K562 (cell line): Measurements from ENCODE around the gene MALSU1. TPM values are rescaled to one million over a fixed set of nuclear protein-coding genes. Genes with fewer than 3 reads are reported as not detected.

ENCODE experiments used
- ATAC-seq: fragments of 200-7000 bp; cut with Tn5 transposase; 3 replicates; pipeline ENCODE4 v1.9.1; 2020; ENCODE audit warnings: moderate library complexity
- BruUV-seq: library from RNA; stranded (reverse); fragments of 400-500 nt; replicated peaks from 2 replicates; lab custom pipeline; 2021; lab: Mats Ljungman, UMichigan
- CTCF ChIA-PET: fragments of 300-600 bp; formaldehyde crosslinking; extraction: SDS; loops from one replicate; lab custom pipeline; 2021; ENCODE audit warnings: low intra/inter-chr PET ratio; lab: Yijun Ruan, JAX
- POLR2A ChIA-PET: fragments of 300-600, 350-650 bp; sonication (Branson Sonifier 250); formaldehyde crosslinking; extraction: SDS; loops from one replicate; lab custom pipeline; 2021; ENCODE audit warnings: antibody characterized with exemption, inconsistent platforms; lab: Yijun Ruan, JAX
- DNase-seq, 4 experiments: peaks; one replicate each; pipeline versions ENCODE4 v3.0.0 to v3.0.0-alpha.2; 2011 to 2018; ENCODE audit warnings: low spot score in 3 of 4, mixed read lengths in 3 of 4; ENCODE audit errors: extremely low read depth in 1 of 4
- FAIRE-seq: peaks from 2 replicates; lab custom pipeline; 2011; peaks lifted over from hg19 to GRCh38; lab: Jason Lieb, UNC
- H2AFZ ChIP-seq: 2 replicates; pipeline ENCODE4 v1.6.0; 2011; ENCODE audit warnings: low read depth, low read length, control low read depth, inconsistent platforms
- H3K27ac ChIP-seq: fragments of 200-600 bp; 3 replicates; pipeline ENCODE4 v1.8.0; 2011; ENCODE audit warnings: low read depth, mild to moderate bottlenecking, control low read depth, inconsistent platforms, low read length, moderate library complexity, mixed read lengths; ENCODE audit errors: extremely low read depth
- H3K27me3 ChIP-seq, 2 experiments: fragments of 300-600 bp in 1 of 2; 2 replicates in 1 of 2; 3 replicates in 1 of 2; pipeline versions ENCODE4 v1.6.0 to v1.8.0; 2011; ENCODE audit warnings: inconsistent platforms in 2 of 2, low read length in 2 of 2, mild to moderate bottlenecking in 1 of 2, mixed read lengths in 1 of 2, moderate library complexity in 1 of 2; ENCODE audit not compliant: control insufficient read depth in 2 of 2, insufficient read depth in 2 of 2
- H3K36me3 ChIP-seq: fragments of 300-600 bp; 3 replicates; pipeline ENCODE4 v1.8.0; 2011; ENCODE audit warnings: mild to moderate bottlenecking, low read length, inconsistent platforms; ENCODE audit not compliant: control insufficient read depth, insufficient read depth
- H3K4me1 ChIP-seq, 2 experiments: fragments of 200-600 bp in 1 of 2; replicated peaks in 1 of 2; 2 replicates in 1 of 2; 3 replicates in 1 of 2; pipeline versions ENCODE4 v1.5.1 to v1.8.0; 2011; ENCODE audit warnings: inconsistent platforms in 2 of 2, low read length in 2 of 2, mild to moderate bottlenecking in 1 of 2, mixed read lengths in 1 of 2, moderate library complexity in 1 of 2; ENCODE audit not compliant: control insufficient read depth in 2 of 2, insufficient read depth in 2 of 2
- H3K4me2 ChIP-seq: 2 replicates; pipeline ENCODE4 v1.6.1; 2011; ENCODE audit warnings: low read length, control low read depth, inconsistent platforms, mixed read lengths; ENCODE audit not compliant: insufficient read depth
- H3K4me3 ChIP-seq: fragments of 200-600 bp; sonication (generic), shearing (Covaris generic); 2 replicates; pipeline ENCODE4 v1.5.1; 2016; ENCODE audit warnings: control low read depth, inconsistent platforms
- H3K79me2 ChIP-seq: fragments of 200-600 bp; 3 replicates; pipeline ENCODE4 v1.8.0; 2011; ENCODE audit warnings: low read length, inconsistent platforms; ENCODE audit not compliant: control insufficient read depth, insufficient read depth
- H3K9ac ChIP-seq, 2 experiments: 2 replicates each; pipeline versions ENCODE4 v1.6.0 to v1.6.1; 2011; ENCODE audit warnings: low read depth in 2 of 2, low read length in 2 of 2, control low read depth in 1 of 2, inconsistent platforms in 1 of 2, mild to moderate bottlenecking in 1 of 2, mixed read lengths in 1 of 2; ENCODE audit not compliant: insufficient read depth in 1 of 2
- H3K9me1 ChIP-seq: one replicate; pipeline ENCODE4 v1.6.0; 2011; ENCODE audit warnings: inconsistent platforms, mild to moderate bottlenecking, low read length, moderate library complexity; ENCODE audit not compliant: control insufficient read depth, insufficient read depth
- H3K9me3 ChIP-seq: replicated peaks from 2 replicates; pipeline ENCODE4 v1.5.1; 2011; ENCODE audit warnings: low read depth, low read length, inconsistent platforms; ENCODE audit not compliant: control insufficient read depth, insufficient read depth
- H4K20me1 ChIP-seq: replicated peaks from 2 replicates; pipeline ENCODE4 v1.6.1; 2011; ENCODE audit warnings: low read length, inconsistent platforms, mixed read lengths; ENCODE audit not compliant: control insufficient read depth, insufficient read depth
- BRD9 ChIP-seq: fragments of 450-650 bp; IDR thresholded peaks from 2 replicates; pipeline ENCODE4 v1.6.1; 2018; ENCODE audit warnings: low read depth; ENCODE audit not compliant: partially characterized antibody
- CBX5 ChIP-seq: IDR thresholded peaks from 2 replicates; pipeline ENCODE4 v1.6.1; 2014; ENCODE audit warnings: low read depth, borderline replicate concordance
- CREM ChIP-seq: IDR thresholded peaks from 2 replicates; pipeline ENCODE4 v1.6.1; 2014; ENCODE audit warnings: antibody characterized with exemption, low read depth
- FOXO4 ChIP-seq: fragments of 450-650 bp; formaldehyde crosslinking; IDR thresholded peaks from 2 replicates; pipeline ENCODE4 v1.4.0; 2020; ENCODE audit warnings: mild to moderate bottlenecking, moderate library complexity
- MXI1 ChIP-seq: IDR thresholded peaks from 2 replicates; pipeline ENCODE4 v1.6.1; 2011; ENCODE audit warnings: low read depth, mild to moderate bottlenecking, improper control_type of control experiment, low read length
- NR2C1 ChIP-seq, 2 experiments: fragments of 450-650 bp; IDR thresholded peaks; 2 replicates each; pipeline ENCODE4 v1.6.1; 2017; ENCODE audit warnings: mild to moderate bottlenecking in 2 of 2, antibody characterized with exemption in 1 of 2, inconsistent platforms in 1 of 2, missing compliant biosample characterization in 1 of 2, missing genetic modification characterization in 1 of 2
- PHF8 ChIP-seq: fragments of 200-600 bp; sonication (generic); IDR thresholded peaks from 2 replicates; pipeline ENCODE4 v1.6.1; 2012; ENCODE audit warnings: mixed run types, mild to moderate bottlenecking, inconsistent platforms, low read length, moderate library complexity, borderline replicate concordance
- PTRF ChIP-seq: fragments of 450-650 bp; IDR thresholded peaks from 2 replicates; pipeline ENCODE4 v1.6.1; 2016; ENCODE audit warnings: mild to moderate bottlenecking, missing genetic modification characterization, missing compliant biosample characterization
- PTTG1 ChIP-seq: fragments of 450-650 bp; IDR thresholded peaks from 2 replicates; pipeline ENCODE4 v1.6.1; 2016; ENCODE audit warnings: low read depth, mild to moderate bottlenecking, missing genetic modification characterization, missing compliant biosample characterization
- TEAD1 ChIP-seq, 2 experiments: fragments of 450-650 bp in 1 of 2; sonication (generic) in 1 of 2; formaldehyde crosslinking; IDR thresholded peaks; 2 replicates each; pipeline versions ENCODE4 v1.4.0 to v1.8.0; 2020 to 2022; ENCODE audit warnings: mild to moderate bottlenecking in 2 of 2, missing genetic modification reagents in 1 of 2
- ZNF699 ChIP-seq: fragments of 250-450 bp; sonication (Bioruptor Pico); IDR thresholded peaks from 2 replicates; pipeline ENCODE4 v1.8.0; 2021; ENCODE audit warnings: mild to moderate bottlenecking, moderate library complexity; ENCODE audit not compliant: insufficient replicate concordance
- ZNF740 ChIP-seq, 3 experiments: fragments of 200-800 bp in 1 of 3; sonication (Bioruptor generic) in 1 of 3; sonication (generic) in 1 of 3; formaldehyde crosslinking in 1 of 3; IDR thresholded peaks; 2 replicates each; pipeline versions ENCODE4 v1.6.1 to v1.8.0; 2016 to 2022; ENCODE audit warnings: mild to moderate bottlenecking in 2 of 3, missing compliant biosample characterization in 2 of 3, missing genetic modification characterization in 2 of 3, missing genetic modification reagents in 1 of 3
- WGBS: fragments of 100-300 bp; shearing (Covaris generic); methylation state at CpG from one replicate; pipeline ENCODE4 v1.1.6; 2016; ENCODE audit warnings: low coverage, mixed read lengths; ENCODE audit not compliant: insufficient coverage; ENCODE audit errors: missing lambda C conversion rate; 5-methylcytosine and 5-hydroxymethylcytosine counted together
- in situ Hi-C: fragments of 300-500 bp; cut with MboI; formaldehyde crosslinking; loops from 4 replicates; pipeline ENCODE4 v1.15.0; 2018; ENCODE audit warnings: inconsistent platforms, mixed read lengths
- intact Hi-C: fragments of 100-400 bp; cut with micrococcal nuclease; formaldehyde crosslinking; loops from 2 replicates; pipeline ENCODE4 v1.14.2; 2022
- polyA plus RNA-seq, 8 experiments: library from polyadenylated mRNA; depleted of rRNA in 4 of 8; stranded (reverse) in 5 of 8; unstranded in 3 of 8; fragments of >200 nt; fragmentation: Nextera tagmentation in 2 of 8; fragmentation: Illumina TruSeq in 1 of 8; extraction: Ambion mirVana in 2 of 8; extraction: Trizol in 1 of 8; gene quantifications; 2 replicates each; pipeline versions ENCODE4 v1.2.1 to v1.2.3, GENCODE V29; 2011 to 2014; ENCODE audit warnings: inconsistent platforms in 1 of 8, missing spikeins in 1 of 8
- total RNA-seq, 7 experiments: library from RNA; depleted of rRNA in 6 of 7; stranded (reverse); fragments of >200 nt in 6 of 7; fragmentation: Illumina TruSeq in 2 of 7; extraction: Trizol in 2 of 7; gene quantifications; 2 replicates each; pipeline versions ENCODE4 v1.2.1 to v1.2.3, GENCODE V29; 2011 to 2021; ENCODE audit warnings: low replicate concordance in 1 of 7
- TF ChIP-seq, protein P1 (sequence below): conservative IDR thresholded peaks from 2 replicates; pipeline ENCODE4 v1.6.1; 2011; ENCODE audit warnings: low read depth, mild to moderate bottlenecking, low read length; ENCODE audit not compliant: control insufficient read depth
- TF ChIP-seq, protein P2 (sequence below): fragments of 250-450 bp; sonication (Bioruptor Pico); IDR thresholded peaks from 2 replicates; pipeline ENCODE4 v1.8.0; 2021; ENCODE audit warnings: moderate library complexity, mild to moderate bottlenecking, inconsistent platforms
- TF ChIP-seq, protein P3 (sequence below): fragments of 450-650 bp; IDR thresholded peaks from 2 replicates; pipeline ENCODE4 v1.7.1; 2018; ENCODE audit warnings: mild to moderate bottlenecking, low read depth; ENCODE audit not compliant: partially characterized antibody

Gene MALSU1
- total and polyA plus RNA-seq, 9 of the 15 experiments (the other 6 are each of a cell fraction or from before 2014, with no cell fraction given): 12.3 to 308 (median 81.2) TPM

DNA sequence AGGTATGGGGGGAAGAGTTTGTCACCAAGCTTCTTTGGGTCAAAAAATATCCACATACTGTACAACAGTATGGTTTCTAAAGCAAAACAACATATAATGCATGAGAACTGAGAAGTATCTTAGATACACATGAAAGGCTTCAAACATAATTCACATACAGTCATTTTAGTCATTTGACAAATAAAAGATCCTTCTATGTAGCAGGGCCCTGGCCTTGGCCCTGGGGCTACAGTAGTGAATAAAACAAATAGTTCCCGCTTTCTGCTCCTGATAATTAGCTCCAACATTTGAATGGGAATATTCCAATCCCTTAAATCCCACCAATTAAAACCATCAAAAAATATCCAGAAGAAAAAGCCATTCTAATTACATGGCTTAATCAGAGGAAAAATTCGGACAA lies 51.3 kb downstream of the MALSU1 start:
- no peaks in the 10 kb centered on the region for H4K20me1 ChIP-seq
- H3K27ac ChIP-seq: no peak overlapping the region
- ATAC-seq (no peak), FAIRE-seq (no peak), DNase-seq (no peak)
- no peak overlapping the region for H2AFZ ChIP-seq
- peaks cover 9% of the 10 kb centered on the region; the same call in 2 of the 3 replicates for H3K79me2 ChIP-seq
- no peaks in the 10 kb centered on the region for H3K9me1 ChIP-seq
- H3K36me3 ChIP-seq: peaks cover 60% of the 10 kb centered on the region
- in situ Hi-C loops: no loop called here
- POLR2A ChIA-PET: interaction anchor here (0.6 to 1.1 kb wide), 3 partner anchors 13 to 89 kb away, joined by 3 to 4 read pairs (median 4); no protein-coding TSS in a partner anchor
- CTCF ChIA-PET: no interaction called here
- H3K27me3 ChIP-seq: no peaks in the 10 kb centered on the region
- no peak overlapping the region for H3K9ac ChIP-seq
- H3K4me2 ChIP-seq: no peak overlapping the region
- no peak overlapping the region for H3K4me3 ChIP-seq
- peaks cover 8 to 24% of the 10 kb centered on the region in 2 experiments for H3K4me1 ChIP-seq
- intact Hi-C loops: loop anchor here (10.0 kb wide), 1 partner anchor 354 kb away; no protein-coding TSS in a partner anchor
- 89% methylated on average over 2 of the region's 2 CpGs for WGBS
- BruUV-seq: no TSS peak
- no peaks in the 10 kb centered on the region for H3K9me3 ChIP-seq
- no peak for TF ChIP-seq BRD9
- no peak for TF ChIP-seq NR2C1 (IDR thresholded peaks at IDR 0.05)
- TF ChIP-seq NR2C1 (tag; IDR thresholded peaks at IDR 0.05): no peak
- TF ChIP-seq, protein P1, sequence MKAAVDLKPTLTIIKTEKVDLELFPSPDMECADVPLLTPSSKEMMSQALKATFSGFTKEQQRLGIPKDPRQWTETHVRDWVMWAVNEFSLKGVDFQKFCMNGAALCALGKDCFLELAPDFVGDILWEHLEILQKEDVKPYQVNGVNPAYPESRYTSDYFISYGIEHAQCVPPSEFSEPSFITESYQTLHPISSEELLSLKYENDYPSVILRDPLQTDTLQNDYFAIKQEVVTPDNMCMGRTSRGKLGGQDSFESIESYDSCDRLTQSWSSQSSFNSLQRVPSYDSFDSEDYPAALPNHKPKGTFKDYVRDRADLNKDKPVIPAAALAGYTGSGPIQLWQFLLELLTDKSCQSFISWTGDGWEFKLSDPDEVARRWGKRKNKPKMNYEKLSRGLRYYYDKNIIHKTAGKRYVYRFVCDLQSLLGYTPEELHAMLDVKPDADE: no peak
- TF ChIP-seq PTTG1: no peak
- no peak for TF ChIP-seq CBX5
- TF ChIP-seq ZNF740 (CRISPR knock-in tag; IDR thresholded peaks at IDR 0.05): no peak
- TF ChIP-seq ZNF740 (tag; IDR thresholded peaks at IDR 0.05): no peak
- TF ChIP-seq TEAD1 (CRISPR knock-in tag; IDR thresholded peaks at IDR 0.05): no peak
- no peak for TF ChIP-seq CREM
- TF ChIP-seq, protein P2, sequence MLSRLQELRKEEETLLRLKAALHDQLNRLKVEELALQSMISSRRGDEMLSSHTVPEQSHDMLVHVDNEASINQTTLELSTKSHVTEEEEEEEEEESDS (CRISPR knock-in tag): no peak
- TF ChIP-seq ZNF699 (CRISPR knock-in tag): no peak
- no peak for TF ChIP-seq PTRF (tag)
- TF ChIP-seq PHF8: no peak
- TF ChIP-seq MXI1: no peak
- TF ChIP-seq, protein P3, sequence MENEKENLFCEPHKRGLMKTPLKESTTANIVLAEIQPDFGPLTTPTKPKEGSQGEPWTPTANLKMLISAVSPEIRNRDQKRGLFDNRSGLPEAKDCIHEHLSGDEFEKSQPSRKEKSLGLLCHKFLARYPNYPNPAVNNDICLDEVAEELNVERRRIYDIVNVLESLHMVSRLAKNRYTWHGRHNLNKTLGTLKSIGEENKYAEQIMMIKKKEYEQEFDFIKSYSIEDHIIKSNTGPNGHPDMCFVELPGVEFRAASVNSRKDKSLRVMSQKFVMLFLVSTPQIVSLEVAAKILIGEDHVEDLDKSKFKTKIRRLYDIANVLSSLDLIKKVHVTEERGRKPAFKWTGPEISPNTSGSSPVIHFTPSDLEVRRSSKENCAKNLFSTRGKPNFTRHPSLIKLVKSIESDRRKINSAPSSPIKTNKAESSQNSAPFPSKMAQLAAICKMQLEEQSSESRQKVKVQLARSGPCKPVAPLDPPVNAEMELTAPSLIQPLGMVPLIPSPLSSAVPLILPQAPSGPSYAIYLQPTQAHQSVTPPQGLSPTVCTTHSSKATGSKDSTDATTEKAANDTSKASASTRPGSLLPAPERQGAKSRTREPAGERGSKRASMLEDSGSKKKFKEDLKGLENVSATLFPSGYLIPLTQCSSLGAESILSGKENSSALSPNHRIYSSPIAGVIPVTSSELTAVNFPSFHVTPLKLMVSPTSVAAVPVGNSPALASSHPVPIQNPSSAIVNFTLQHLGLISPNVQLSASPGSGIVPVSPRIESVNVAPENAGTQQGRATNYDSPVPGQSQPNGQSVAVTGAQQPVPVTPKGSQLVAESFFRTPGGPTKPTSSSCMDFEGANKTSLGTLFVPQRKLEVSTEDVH: no peak
- TF ChIP-seq FOXO4 (CRISPR knock-in tag): no peak
